ENCODE measurements around the gene CYP2E1.
"Not testable (repeated sequence)": the region's sequence is repeated elsewhere in the genome, so short reads cannot be mapped to it uniquely, and the experiment has no call there.

The CYP2E1 gene

DNA sequence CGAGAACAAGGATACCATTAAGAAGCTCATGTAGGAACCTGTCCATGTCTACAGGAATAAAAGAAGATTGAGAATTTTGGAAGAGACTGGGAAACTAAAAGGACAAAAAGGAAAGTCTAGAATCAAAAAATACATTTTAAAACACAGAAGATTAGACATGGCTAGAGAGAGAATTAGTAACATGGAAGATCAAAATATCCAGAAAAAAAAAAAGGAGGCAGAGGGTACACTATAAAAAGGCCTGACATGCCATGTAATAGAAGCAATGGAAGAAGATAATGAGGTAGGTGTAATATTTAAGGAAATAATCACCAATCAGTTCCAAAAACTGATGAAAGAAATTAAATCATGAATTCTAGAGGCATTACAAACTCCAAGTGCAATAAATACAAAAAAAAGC lies 46.3 kb downstream of the CYP2E1 start:
- not testable (repeated sequence) for DNase-seq

GRCh38 chr10:133577037-133577436 lies 49.9 kb downstream of the CYP2E1 start:
- DNase-seq = not testable (repeated sequence)

Data from inflammatory macrophage treated with lipopolysaccharide for 1 hour (primary cell).